HG03520 (cell line): Measurements from ENCODE around the gene ATXN1L.
"Not testable (repeated sequence)": the region's sequence is repeated elsewhere in the genome, so short reads cannot be mapped to it uniquely, and the experiment has no call there.

ENCODE experiments used
- ATAC-seq: cut with Tn5 transposase; IDR thresholded peaks from one replicate; pipeline ENCODE4 v1.9.1; 2021; ENCODE audit warnings: mild to moderate bottlenecking, moderate library complexity; ENCODE audit not compliant: unreplicated experiment

Gene ATXN1L

GRCh38 chr16:71851746-71852145 lies 6.0 kb downstream of the ATXN1L start:
- ATAC-seq: no peak

GRCh38 chr16:71852158-71852557 lies 6.4 kb downstream of the ATXN1L start:
- no peak for ATAC-seq

GRCh38 chr16:71852561-71852960 lies 6.8 kb downstream of the ATXN1L start:
- no peak for ATAC-seq

- ATAC-seq: peak; percentile 70
Observed at GRCh38 chr16:71853413-71853812, 7.6 kb downstream of the ATXN1L start.

GRCh38 chr16:71854369-71854948 lies 8.7 kb downstream of the ATXN1L start:
- no peak for ATAC-seq

- ATAC-seq: no peak
Observed at GRCh38 chr16:71855937-71856662, 10.3 kb downstream of the ATXN1L start.

GRCh38 chr16:71859762-71860521 lies 14.2 kb downstream of the ATXN1L start:
- ATAC-seq: no peak

GRCh38 chr16:71863995-71864394 lies 18.2 kb downstream of the ATXN1L start:
- ATAC-seq: no peak

GRCh38 chr16:71865173-71865863 lies 19.5 kb downstream of the ATXN1L start:
- no peak for ATAC-seq

GRCh38 chr16:71867175-71867574 lies 21.4 kb downstream of the ATXN1L start:
- not testable (repeated sequence) for ATAC-seq

GRCh38 chr16:71867939-71868338 lies 22.2 kb downstream of the ATXN1L start:
- no peak for ATAC-seq

- ATAC-seq: no peak
Observed at GRCh38 chr16:71869089-71869488, 23.3 kb downstream of the ATXN1L start.

- no peak for ATAC-seq
Observed at GRCh38 chr16:71870818-71871217, 25.0 kb downstream of the ATXN1L start.

- ATAC-seq: no peak
Observed at GRCh38 chr16:71873199-71873598, 27.4 kb downstream of the ATXN1L start.

GRCh38 chr16:71878911-71879310 lies 33.1 kb downstream of the ATXN1L start:
- no peak for ATAC-seq

- ATAC-seq: no peak
Observed at GRCh38 chr16:71880176-71880575, 34.4 kb downstream of the ATXN1L start.

GRCh38 chr16:71882505-71883167 lies 36.9 kb downstream of the ATXN1L start:
- peak; percentile 4 for ATAC-seq

- peak; percentile 47 for ATAC-seq
Observed at GRCh38 chr16:71883168-71883848, 37.5 kb downstream of the ATXN1L start.

- ATAC-seq: peak; percentile 40
Observed at GRCh38 chr16:71883849-71884638, 38.3 kb downstream of the ATXN1L start, which contains the start of gene ZNF821. Gene ZNF821, minus strand, starts transcription at chr16:71884182. Its CDS starts 4,236 bp downstream, at chr16:71879946.
